HG02938 (cell line): ENCODE data around the gene CCDC167.
A peak's percentile ranks its signal among the peaks of the same experiment; 100 is the strongest.

Source experiments
- ATAC-seq: cut with Tn5 transposase; IDR thresholded peaks from one replicate; pipeline ENCODE4 v1.9.1; 2021; ENCODE audit warnings: mild to moderate bottlenecking, moderate library complexity; ENCODE audit not compliant: unreplicated experiment

CCDC167 gene

DNA sequence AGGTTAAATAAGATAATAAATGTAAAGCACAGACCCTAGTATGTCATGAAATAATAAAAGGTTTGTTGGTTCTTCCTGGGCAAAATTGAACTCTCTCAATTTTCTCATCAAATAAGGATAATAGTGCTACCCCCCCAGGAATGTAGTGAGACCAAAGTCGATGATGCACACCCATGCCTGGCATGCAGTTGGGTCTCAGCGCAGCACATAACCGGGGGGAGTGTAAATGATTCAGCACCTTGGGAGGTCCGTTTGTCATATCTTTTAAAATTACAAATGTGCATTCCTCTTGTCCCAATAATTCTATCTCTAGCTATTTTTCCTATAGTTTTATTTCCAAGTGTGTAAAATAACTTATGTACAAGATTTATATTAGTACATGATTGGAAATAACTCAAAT is 31.3 kb upstream of the CCDC167 start:
- ATAC-seq = no peak

DNA sequence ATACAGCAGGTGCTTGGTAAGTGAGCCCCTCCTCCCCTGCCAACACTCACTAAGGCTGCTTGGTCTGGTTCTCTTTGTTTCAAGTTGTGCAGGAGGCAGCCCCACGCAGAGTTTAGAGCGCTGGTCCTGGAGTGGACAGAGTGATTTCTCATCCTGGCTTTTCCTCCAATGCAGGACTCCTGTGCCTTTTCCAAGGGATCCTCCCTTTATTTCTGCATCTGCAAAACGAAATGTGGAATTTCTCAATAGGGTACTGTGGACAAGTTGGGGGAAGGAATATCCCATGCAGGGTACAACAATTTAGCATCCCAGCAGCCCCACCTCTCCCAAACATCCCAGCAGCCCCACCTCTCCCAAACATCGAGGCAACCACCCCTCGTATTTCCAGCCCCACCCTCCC is 30.6 kb upstream of the CCDC167 start:
- ATAC-seq = no peak

DNA sequence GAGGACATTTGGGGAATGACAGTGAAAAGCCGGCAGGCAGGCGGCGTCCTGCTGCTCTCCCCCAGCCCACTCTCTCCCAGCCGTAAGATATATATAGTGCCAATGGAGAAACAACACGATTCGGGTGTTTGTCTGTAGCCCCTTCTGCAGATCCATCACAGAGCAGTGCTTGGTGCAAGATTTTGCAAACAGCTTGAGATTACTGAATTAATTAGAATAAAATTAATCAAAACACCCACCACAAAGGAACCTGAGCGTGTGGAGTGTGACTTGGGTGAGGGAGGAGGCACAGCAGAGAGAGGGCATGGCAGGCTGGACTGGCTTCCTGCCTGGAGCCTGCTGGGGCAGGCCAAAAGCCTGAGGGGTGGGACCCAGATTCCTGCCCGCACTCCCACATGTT is 28.8 kb upstream of the CCDC167 start:
- no peak for ATAC-seq

DNA sequence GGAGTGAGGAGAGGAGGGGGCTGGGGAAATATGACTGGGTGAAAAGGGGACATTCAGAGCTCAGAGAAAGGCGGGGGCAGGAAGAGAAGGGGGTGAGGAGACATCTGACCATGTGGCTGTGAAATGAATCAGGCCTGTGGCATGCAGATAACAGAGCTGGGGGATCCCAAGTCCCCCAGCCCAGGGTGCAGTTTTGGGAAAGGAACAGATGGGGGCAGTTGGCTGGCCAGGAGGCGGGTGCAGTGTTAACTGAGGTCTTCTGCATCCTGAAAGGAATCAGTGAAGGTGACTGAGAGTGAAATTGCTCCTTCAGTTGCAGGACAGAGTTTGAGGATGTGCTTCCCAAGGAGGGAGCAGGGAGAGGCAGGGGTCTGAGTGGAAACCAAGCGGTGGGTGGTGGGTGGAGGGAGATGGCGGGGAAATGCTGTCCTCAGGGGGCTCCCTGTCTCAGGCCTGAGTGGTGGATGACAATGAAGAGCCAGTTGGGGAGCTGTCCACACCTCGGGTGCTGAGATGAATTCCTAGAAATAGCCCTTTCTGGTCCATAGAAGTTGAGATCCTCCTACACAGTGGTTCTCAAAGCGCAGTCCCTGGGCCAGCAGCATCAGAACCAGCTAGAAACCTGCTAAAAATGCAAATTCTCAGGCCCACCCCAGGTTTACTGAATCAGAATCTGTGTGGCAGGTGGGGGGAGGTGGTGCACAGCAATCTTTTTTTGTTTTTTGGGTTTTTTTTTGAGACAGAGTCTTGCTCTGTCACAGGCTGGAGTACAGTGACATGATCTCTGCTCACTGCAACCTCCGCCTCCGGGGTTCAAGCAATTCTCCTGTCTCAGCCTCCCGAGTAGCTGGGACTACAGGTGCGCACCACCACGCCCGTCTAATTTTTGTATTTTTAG is 26.0 kb upstream of the CCDC167 start:
- no peak for ATAC-seq

- ATAC-seq = no peak
Observed at GRCh38 chr6:37524970-37525318, 25.3 kb upstream of the CCDC167 start.

DNA sequence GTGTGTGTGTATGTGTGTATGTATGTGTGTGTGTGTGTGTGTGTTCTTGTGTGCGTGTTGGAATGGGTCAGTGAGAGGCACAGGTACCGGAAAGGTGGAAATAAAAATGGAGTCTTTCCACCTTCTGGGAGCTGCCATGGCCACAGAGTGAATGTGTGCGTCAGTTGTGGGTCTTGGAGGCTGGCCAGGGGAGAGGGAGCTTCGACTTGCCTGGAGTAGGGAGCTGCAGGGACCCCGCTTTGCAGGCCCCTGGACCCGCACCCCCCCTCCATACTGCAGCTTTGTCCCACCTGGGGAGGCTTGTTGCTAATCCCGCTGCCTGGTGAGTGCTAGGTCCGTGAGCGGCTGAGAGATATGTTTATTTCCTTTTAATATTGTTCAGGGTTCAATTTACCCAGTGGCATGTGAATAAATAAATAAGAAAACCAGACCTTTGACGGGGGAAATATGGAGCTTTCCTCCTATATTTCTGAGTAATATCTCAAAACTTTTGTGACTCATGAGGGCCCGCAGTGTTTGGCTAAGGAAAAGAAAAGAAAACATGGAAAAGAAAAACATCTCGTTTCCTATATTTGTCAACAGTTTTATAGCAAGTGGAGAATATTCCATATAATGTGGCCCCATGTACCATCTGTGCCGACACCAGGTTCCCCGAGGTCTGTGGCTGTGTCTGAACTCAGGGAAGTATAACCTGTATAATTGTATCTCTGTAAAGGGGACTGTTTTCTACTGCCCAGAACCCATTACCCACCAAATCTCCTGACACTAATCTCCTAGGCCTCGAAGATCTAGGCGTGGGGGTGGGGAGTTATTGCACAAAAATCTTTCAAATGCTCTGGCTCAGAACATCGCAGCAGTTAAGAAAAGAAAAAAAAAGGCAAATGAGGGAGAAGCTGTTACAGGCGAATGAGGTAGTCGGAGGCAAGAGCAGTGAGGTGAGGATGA is 24.6 kb upstream of the CCDC167 start:
- no peak for ATAC-seq

DNA sequence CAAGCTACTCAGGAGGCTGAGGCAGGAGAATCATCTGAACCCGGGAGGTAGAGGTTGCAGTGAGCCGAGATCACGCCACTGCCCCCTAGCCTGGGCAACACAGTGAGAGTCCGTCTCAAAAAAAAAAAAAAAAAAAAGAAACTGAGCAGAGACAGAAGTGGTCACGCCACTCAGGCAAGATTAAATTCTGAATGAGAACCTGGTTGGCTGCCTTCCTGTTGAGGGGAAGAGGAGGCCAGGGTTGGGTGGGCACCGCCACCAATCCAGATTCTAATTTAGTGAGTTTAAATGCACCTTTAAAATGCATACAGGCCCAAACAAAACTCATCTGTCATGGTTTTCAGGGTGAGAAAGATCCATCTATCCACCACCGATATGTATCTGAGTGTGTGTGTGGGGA is 23.7 kb upstream of the CCDC167 start:
- ATAC-seq = no peak

- no peak for ATAC-seq
Observed at GRCh38 chr6:37522836-37523235, 23.1 kb upstream of the CCDC167 start.

DNA sequence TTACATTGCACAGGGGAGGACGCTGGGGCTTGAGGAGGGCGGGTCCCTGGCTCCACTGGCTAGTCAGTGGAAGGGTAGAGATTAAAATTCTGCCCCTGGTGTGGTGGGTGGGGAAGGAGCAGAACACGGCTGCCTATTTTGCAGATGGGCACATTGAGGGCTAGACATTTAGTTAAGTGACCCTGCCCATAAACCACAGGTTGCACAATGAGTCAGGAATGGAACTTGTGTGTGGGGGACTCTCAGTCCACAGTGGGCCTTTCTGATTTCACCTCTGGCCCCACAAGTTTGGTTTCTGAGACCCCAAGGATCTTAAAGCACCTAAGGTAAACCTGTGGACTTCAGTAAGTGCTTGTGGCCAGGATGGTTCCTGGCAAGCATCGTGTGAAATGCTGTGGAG is 22.0 kb upstream of the CCDC167 start:
- no peak for ATAC-seq

DNA sequence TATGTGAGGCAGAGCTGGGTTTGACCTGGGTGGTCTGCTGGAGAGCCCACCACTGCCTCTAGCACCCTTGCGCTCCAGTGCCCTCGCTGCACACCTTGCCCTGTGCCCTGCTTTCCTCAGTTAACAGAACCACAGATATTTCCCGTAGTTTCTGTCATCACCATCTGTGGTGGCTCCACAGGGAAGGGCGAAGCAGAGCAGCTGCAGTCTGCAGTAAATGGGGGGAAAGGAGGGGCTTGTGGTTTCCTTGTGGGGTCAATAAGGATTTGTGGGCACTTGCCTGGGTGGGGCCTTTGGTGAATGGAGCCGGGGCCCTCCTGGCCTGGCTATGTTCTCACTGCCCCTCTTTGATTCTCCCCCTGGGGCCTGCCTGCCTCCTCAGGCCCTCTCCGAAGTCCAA is 21.2 kb upstream of the CCDC167 start:
- no peak for ATAC-seq

DNA sequence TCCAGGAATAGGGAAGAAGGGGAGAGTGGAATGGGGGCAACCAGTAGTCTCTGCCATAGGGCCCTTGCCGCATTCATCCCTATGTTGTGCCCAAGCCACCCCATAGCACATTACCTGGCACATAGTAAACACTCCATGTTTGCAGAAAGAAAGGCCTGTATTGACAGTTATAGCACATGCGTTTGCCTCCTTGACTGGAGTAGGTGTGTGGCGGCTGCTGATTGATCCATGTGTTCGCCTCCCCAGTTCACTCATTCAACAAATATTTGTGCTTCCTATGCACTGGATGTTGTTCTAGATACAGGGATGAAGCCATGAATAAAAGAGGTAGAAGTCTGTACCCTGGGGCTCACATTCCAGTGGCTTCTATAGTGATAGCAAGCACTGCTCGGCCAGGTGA is 19.8 kb upstream of the CCDC167 start:
- no peak for ATAC-seq

GRCh38 chr6:37518116-37518515 is 18.4 kb upstream of the CCDC167 start:
- ATAC-seq = no peak

- ATAC-seq = no peak
Observed at GRCh38 chr6:37517411-37517812, 17.7 kb upstream of the CCDC167 start.

DNA sequence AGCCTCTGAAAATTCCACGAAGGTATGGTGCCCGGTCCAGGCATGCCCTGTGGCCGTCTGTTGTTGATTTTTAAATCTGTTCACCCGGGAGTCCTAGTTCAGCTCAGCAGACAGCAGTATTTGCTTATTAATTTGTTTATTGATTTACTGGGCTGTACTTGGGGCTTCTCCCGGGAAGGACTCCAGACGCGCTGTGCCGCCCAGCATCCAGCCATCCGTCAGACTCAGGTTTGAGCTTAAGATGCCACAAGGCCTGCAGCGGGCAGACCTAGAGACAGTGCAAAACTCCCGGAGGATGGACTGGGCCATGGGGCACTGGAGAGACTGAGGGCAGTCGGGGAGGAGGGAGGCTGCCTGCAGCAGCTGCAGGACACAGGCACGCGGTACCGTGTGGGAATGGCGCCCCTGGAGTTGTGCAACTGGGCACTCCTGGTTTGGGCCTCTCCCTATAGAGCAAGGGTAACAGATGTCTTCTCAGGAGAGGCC is 17.3 kb upstream of the CCDC167 start:
- ATAC-seq = no peak

DNA sequence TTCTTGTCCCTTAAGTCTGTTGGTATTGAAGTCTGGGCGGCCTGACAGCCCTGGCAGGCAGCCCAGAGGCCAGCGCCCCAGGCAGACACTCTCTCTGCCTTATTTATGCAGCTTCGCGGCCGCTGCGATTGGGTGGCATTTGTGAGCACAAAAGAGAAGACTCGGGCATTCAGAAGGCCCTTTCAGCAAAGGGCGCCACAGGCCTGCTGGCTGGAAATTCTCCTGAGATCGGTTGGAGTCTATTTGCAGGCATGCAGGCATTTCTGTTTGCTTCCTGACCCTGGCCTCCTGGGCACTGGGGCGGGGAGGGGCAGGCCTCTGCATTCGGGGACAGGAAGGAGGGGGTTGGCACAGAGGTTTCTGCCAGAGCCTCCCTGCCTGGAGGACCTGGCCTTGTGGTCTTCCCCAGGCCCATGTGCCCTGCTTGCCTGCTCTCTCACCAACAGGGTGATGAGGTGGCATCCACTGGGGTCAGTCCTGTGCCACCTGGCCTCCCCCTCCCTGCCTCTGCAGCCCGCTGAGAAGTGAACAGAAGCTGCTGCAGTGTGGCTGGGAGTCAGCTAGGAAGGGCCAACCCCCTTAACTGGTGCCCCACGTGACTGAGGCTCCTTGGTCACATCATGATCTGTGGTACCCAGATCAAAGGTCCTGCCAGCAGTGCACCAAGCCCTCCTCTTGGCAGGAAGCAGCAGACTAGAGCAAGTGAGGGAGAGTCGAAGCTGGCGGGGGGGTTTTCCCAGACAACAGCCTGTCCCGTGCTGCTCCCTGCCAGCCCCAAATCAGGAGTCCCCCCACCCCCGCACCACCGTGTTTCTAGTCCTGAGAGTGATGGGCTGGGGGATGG is 16.6 kb upstream of the CCDC167 start:
- peak; percentile 64 for ATAC-seq

DNA sequence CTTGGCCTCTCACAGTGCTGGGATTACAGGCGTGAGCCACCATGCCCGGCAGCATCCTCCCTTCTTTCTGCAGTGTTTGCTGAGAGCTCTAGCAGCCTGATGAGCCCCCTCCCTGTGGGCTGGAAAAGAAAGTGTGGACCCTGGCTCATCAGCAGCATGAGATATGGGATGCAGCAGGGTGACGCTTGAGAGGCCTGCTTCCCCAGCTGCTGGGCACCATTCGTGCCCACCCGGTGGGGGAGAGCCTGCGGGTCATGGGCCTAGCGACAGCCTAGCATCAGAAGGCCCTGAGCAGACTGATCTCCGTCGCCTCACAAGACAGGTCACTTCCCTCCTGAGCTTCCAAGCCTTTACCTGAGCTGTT is 16.0 kb upstream of the CCDC167 start:
- ATAC-seq = no peak

- ATAC-seq = no peak
Observed at GRCh38 chr6:37514837-37515236, 15.1 kb upstream of the CCDC167 start.

- ATAC-seq = no peak
Observed at GRCh38 chr6:37514321-37514771, 14.7 kb upstream of the CCDC167 start.

DNA sequence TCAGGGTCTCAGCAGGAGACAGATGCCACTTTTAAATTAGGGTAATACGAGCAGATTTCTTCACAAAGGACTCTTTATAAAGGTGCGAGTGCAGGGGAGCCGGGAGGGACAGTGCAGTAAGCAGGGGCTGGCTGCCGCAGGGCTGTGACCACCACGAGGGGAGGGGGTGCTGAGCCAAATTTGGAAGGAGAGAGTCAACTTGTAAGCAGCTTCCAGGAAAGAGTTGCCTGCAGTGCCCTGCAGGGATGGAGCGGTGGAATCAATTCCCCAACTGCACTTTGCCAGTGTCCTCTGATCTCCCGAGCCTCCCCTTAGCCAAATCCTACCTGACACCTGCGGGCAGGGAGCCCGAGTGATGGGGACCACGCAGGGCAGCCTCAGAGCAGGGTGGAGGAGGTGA is 13.9 kb upstream of the CCDC167 start:
- no peak for ATAC-seq

DNA sequence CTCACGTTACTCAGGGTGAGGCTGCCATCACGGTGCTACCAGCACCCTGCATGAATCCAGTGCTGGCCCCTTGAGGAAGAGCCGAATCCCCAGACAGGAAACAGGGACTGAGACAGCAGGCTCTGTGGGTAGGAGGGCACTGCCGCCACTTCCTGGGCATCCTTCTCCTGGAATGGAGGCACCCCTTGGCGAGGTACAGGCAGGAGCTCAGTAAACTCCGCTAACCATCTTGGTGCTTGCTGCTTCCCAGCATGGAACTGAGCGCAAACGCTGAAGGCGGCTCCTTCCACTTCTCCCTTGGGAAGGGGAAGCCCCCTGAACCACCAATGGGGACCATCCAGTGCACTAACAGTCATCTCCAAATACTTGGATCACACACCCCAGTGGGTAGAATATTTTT is 13.5 kb upstream of the CCDC167 start:
- no peak for ATAC-seq
